Testis (tissue), 2 donors: ENCODE measurements around the gene CPA4.

Source experiments
- CTCF ChIP-seq, 3 experiments: fragments of 450-650 bp in 2 of 3; fragments of 200-600 bp in 1 of 3; sonication (generic) in 1 of 3; IDR thresholded peaks; one replicate each; pipeline ENCODE4 v1.5.1; 2016 to 2019; ENCODE audit warnings: antibody characterized with exemption in 3 of 3, mild to moderate bottlenecking in 2 of 3, moderate library complexity in 1 of 3
- POLR2A ChIP-seq: fragments of 450-650 bp; IDR thresholded peaks from one replicate; pipeline ENCODE4 v1.6.1; 2017; ENCODE audit warnings: antibody characterized with exemption, mild to moderate bottlenecking, moderate library complexity

- TF ChIP-seq CTCF (IDR thresholded peaks at IDR 0.05) (no peak), POLR2A (no peak)
Observed at GRCh38 chr7:130314305-130314704, 21.3 kb downstream of the CPA4 start.
